HG03354 (cell line): ENCODE results near the gene KCTD5.
A peak's percentile ranks its signal among the peaks of the same experiment; 100 is the strongest.

ENCODE experiments used
- ATAC-seq: cut with Tn5 transposase; IDR thresholded peaks from one replicate; pipeline ENCODE4 v1.9.1; 2021; ENCODE audit warnings: mild to moderate bottlenecking; ENCODE audit not compliant: unreplicated experiment, poor library complexity, severe bottlenecking

The KCTD5 gene

GRCh38 chr16:2720064-2720457, 37.7 kb downstream of the KCTD5 start, which contains the start of gene PRSS27:
Gene PRSS27 (minus strand): TSS chr16:2720224. CDS start chr16:2720160, 64 bp downstream.
- ATAC-seq: no peak

- peak; percentile 79 for ATAC-seq
Observed at GRCh38 chr16:2720719-2721633, 38.7 kb downstream of the KCTD5 start.

DNA sequence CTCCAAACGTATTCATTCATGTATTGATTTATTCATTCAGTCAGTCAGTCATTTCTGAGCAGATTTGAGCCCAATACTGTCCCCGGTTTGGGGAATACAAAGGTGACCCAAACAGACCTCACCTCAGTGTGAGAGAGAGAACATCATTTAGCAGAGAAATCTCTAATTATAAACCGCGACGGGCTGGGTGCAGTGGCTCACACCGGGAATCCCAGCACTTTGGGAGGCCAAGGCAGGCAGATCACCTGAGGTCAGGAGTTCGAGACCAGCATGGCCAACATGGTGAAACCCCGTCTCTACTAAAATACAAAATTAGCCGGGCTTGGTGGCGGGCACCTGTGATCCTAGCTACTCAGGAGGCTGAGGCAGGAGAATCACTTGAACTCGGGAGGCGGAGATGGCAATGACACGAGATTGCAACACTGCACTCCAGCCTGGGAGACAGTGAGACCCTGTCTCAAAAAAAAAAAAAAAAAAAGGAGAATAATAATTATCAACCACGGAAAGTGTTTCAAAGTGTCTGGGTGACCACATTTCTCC, 39.4 kb downstream of the KCTD5 start:
- ATAC-seq: peak; percentile 11

DNA sequence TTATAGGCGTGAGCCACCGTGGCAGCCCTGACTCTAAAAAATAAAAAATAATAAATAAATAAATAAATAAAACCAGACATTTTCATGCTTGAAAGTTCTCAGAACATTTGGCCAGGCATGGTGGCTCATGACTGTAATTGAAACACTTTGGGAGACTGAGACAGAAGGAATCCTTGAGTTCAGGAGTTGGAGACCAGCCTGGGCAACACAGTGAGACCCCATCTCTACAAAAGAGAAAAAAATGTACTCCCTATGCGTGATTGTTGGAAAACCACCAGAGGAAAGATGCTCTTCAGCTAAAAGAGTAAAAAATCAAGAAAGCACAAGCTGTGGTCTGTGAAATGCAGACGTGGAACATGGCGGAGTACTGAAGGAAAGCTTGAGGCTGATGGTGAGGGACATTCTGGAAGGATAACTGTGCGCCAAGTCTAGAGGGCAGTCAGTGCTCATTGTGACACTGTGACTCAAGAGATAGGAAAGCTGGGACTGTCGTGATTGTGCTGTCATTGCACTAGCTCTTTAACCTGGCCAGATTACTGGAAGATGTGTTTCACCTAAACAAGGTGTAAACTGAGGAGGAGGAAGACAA, 41.9 kb downstream of the KCTD5 start:
- no peak for ATAC-seq

DNA sequence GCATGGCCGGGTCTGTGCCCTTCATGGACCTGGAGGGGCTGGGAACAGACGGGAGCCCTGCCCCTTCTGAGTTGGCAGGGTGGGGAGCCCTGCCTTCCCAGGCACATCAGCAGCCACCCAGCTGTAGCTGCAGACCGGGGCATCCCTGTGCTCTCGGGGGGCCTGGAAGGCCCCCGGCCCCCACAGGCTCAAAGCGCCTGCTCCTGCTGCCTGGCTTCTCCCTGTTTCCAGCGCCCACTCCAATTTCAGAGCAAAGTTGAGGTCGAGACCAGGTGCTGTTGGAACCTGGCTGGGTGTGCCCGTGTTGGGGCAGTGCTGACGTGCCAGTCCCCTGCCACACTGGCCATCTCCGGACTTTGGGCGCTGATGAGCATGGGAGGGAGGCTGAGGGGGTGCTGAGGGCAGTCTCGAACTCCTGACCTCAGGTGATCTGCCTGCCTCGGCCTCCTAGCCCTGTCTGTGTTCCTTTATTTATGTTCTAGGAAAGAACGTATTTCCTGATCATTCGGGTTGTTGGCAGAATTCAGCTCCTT, 42.6 kb downstream of the KCTD5 start:
- ATAC-seq: no peak

DNA sequence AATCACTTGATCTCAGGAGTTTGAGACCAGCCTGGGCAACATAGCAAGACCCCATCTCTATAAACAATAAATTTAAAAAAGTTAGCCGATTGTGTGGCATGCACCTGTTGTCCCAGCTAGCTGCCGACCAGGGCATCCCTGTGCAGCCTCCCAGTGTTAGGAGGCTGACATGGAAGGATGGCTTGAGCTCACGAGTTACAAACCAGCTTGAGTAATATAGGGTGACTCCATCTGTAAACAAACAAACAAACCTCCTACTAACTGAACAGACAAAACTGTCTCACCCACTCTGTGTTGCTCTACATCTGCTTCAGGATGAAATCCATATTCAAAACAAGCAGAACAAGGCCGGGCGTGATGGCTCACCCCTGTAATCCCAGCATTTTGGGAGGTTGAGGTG, 44.6 kb downstream of the KCTD5 start:
- no peak for ATAC-seq

GRCh38 chr16:2728034-2728433, 45.7 kb downstream of the KCTD5 start:
- no peak for ATAC-seq

DNA sequence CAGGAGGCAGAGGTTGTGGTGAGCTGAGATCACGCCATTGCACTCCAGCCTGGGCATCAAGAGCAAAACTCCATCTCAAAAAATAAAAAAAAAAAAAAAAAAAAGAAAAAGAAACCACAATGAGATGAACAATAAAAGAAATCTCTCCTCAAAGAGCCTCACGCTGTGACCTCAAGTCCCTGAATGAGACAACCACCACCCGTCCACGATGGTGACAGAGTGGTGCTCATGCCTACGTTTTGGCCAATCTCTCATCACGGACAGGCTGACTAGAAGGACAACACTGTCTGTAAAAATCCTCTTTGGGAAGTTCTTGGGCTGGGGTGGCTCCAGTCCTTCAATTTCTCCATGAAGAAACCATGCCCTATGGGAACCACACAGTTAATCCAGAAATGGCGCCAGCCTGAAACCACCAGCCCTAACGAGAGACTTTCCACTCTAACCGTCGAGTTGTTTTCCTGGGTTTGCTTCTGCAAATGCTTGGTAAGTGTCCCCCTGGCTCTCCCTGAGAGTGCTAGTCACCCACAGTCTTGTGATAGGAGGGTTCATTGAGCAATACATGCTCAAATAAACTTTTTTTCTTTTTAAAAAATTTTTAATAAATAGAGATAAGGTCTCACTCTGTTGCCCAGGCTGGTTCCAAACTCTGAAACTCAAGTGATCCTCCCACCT, 52.7 kb downstream of the KCTD5 start:
- no peak for ATAC-seq

DNA sequence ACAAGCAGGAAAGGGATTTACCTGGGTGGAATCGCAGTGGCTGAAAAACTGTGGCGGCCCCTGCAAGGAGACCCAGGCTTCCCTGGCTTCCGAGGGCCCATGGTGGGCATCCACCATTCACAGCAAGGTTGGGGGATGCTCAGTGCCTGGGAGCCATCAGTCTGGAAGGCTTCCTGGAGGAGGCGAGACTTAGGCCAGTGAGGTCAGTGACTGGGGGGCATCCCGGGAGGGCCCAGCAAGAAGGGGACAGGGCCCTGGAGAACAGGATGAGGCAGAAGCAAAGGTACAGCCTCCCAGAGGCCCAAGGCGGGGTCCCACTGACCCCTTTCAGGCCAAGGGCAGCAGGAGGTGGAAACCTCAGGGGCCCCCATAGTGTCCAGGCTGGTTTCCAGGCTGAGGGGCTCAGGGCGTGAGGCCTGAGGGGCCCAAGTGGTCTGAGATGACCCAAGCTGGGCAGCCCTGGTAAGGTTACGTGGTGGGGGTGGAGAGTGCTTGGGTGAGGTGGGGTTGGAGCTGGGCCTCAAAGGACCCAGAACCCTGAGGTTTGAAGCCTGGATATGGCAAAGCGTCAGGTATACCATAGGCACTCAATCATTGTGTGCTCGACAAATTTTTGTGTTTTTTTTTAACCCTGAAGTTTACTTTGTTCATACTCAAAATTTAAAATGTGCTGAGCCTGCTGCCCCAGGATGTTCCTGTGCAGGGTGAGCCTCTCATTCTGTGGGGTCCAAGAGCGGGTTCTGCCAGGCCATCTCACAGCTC, 54.3 kb downstream of the KCTD5 start:
- ATAC-seq: no peak

GRCh38 chr16:2737238-2737605, 54.9 kb downstream of the KCTD5 start:
- no peak for ATAC-seq

GRCh38 chr16:2737895-2738418, 55.6 kb downstream of the KCTD5 start:
- no peak for ATAC-seq

DNA sequence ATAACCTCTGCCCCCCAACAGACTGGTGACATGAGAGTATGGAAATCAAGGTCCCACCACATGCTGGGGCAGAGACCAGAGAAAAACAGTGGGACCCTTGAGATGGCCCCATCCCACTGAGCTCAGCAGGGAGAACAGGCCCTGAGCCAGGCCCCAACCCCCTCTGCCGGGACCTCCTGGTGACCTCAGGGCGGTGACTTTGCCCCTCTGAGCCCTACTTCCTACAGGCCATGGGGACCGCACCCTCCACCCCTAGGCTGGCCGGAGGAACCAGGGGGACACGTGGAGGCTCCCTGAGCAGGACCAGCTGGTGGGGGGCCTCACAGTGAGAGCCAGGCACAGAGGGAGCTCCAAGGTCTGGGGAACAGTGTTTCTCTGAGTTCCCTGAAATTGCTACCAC, 56.3 kb downstream of the KCTD5 start:
- ATAC-seq: no peak

DNA sequence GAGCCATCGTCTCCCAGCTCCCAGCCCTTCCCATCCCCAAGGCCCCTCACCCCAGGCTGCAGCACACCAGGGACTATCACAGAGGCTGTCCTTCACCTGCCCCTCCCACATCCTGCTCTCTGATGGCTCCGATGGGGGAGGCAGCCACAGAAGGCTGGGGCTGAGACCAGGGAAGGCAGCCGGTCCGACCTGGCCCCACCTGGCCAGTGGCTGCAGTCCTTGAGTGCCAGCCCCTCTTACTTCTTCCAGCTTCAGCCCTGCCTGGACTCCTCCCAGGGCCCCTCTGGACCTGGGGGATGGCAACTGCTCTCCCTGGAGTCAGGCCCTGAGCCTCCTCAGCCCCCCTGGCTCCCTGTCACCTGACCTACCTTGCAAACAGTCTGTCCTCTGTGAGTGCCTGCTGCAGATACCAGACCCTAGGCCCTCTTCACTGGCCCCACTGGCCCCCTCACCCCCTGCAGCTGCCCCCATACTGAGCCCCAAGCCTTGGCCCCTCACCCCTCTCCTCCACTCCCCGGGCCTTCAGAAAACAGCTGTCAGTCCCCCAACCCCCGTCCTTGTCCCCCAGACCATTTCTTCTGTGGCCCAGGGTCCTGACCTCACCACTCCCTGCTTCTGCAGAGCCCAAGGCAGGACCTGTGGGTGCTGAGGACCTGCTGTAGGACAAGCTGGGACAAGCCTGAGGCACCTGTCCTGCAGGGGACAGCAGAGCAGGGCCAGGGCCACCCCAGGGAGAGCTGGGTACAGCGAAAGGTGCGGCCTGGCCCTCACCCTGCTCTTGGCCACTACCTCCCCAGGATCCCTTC, 57.5 kb downstream of the KCTD5 start:
- no peak for ATAC-seq

- ATAC-seq: no peak
Observed at GRCh38 chr16:2740476-2740875, 58.2 kb downstream of the KCTD5 start.

GRCh38 chr16:2741168-2741567, 58.8 kb downstream of the KCTD5 start:
- ATAC-seq: no peak

- ATAC-seq: no peak
Observed at GRCh38 chr16:2742323-2743006, 60.1 kb downstream of the KCTD5 start.

- ATAC-seq: no peak
Observed at GRCh38 chr16:2743007-2743810, 60.9 kb downstream of the KCTD5 start.
